ENCODE measurements around the gene TMEM198.
A peak's percentile ranks its signal among the peaks of the same experiment; 100 is the strongest.

Gene TMEM198

DNA sequence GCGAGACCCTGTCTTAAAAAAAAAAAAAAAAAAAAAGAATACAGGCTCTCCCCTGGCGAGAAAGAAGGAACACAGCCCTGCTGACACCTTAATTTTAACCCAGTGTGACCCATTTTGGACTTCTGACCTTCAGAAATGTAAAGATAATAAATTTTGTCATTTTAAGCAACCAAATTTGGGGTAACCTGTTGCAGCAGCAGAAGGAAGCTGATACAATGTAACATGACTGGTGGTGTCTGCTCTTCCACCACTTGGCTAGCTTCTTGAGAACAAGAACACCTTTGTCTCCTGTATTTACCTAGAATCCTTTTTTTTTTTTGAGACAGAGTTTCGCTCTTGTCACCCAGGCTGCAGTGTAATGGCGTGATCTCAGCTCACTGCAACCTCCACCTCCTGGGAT is 47.3 kb downstream of the TMEM198 start:
- DNase-seq = no peak

DNA sequence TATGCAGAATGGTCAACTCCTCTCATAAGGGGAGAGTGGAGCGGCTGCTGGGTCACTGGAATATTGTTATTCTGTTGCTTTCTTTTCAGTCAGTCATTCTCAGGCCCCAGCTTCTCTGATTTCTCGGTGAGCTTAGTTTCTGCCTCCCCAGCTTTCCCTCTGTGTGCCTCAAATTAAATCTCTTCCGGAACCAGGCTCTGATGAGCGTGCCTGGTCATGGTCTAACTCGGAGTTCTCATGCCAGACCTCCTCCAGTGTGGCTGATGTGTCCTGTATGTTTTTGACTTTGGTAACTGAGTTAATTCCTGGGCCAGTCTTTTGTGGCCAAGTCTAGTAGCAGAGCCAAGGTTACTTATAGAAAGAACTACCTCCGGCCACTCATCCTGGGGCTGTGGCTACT is 48.9 kb downstream of the TMEM198 start:
- no peak for DNase-seq

DNA sequence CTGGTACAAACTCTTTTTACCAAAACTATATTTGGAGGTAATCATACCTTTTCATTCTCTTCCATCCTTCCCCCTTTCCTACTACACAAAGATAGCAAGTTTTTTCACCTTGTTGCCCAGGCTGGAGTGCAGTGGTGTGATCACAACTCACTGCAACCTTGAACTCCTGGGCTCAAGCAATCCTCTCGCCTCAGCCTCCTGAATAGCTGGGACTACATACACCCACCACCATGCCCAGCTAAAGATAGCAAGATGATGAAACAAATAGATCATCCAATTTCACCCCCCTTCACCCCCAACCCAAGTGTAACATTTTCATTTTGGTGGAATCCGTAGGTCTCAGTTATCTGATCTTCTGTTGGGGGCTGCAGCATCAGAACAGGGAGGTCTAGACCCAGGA is 49.3 kb downstream of the TMEM198 start:
- DNase-seq = no peak

DNA sequence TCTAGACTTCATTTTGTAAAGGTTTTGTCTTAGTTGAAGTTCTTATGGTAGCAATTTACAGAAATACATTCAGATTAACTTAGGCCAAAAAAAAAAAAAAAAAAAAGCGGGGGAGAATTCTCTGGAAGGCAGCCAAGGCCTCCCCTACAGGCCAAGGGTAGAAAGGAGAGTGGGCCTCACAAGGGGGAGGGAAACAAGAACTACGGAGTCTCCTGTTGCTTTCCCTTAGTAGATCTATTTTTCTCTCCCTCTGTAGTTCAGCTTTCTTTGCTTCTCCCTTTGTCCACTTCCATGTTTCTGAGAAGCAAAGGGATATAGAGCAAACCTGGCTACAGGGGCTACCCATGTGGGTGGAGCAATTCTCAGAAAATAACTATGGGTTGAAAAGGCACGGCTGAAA is 51.4 kb downstream of the TMEM198 start:
- no peak for DNase-seq

DNA sequence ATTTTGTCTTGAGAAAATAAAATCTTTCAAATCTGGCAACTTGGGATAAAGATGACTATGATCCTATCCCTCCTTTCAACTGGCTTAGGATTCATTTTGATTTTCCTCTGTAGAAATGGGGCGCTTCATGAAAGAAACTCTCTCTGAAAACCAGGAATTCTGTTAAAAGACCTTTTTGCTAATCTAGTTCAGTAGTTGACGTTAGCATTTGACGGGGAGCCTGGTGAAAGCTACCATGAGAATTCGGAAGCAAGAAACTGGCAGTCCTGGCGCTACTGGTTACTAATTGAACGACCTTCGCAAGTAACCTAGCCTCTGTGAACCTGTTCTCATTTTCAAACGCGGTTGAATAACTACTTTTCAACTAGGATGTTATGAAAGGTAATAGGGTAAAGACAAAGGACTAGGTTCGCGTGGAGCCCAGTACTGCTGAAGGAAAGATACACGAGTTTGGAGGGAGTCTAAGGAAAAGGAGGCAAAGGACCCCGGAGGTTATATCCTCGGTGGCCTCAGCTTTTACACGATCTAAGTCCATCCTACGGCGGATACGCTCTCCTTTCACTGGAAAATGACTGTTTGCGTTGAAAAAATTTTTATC is 53.2 kb downstream of the TMEM198 start:
- no peak for DNase-seq

- DNase-seq = peak; percentile 87
These were observed 53.9 kb downstream of the TMEM198 start, which contains the start of gene STK11IP for GRCh38 chr2:219597552-219598307. Gene STK11IP (plus strand): TSS chr2:219597857. CDS start chr2:219598120, 263 bp downstream.

GRCh38 chr2:219598308-219599078 is 54.7 kb downstream of the TMEM198 start:
- DNase-seq = no peak

Data from activated CD8-positive, alpha-beta memory T cell treated with anti-CD3 and anti-CD28 coated beads, Interleukin-2, amount 50 U/mL, for 4 hours (primary cell).